HEK293 (cell line): ENCODE results near the gene RTL9.
A peak's percentile ranks its signal among the peaks of the same experiment; 100 is the strongest.

Source experiments
- BCL11B ChIP-seq: fragments of 450-650 bp; formaldehyde crosslinking; IDR thresholded peaks from 2 replicates; pipeline ENCODE4 v1.5.1; 2016; ENCODE audit warnings: low read depth, missing biosample characterization, missing genetic modification characterization
- HOXA7 ChIP-seq: sonication (generic); formaldehyde crosslinking; IDR thresholded peaks from 2 replicates; pipeline ENCODE4 v1.8.1; 2022; ENCODE audit warnings: missing genetic modification reagents, borderline replicate concordance
- IKZF3 ChIP-seq: fragments of 450-650 bp; IDR thresholded peaks from 2 replicates; pipeline ENCODE4 v1.5.0; 2018; ENCODE audit warnings: missing biosample characterization, mild to moderate bottlenecking, missing genetic modification characterization, moderate library complexity
- KLF1 ChIP-seq: fragments of 450-650 bp; formaldehyde crosslinking; IDR thresholded peaks from 2 replicates; pipeline ENCODE4 v1.5.1; 2016; ENCODE audit warnings: missing biosample characterization, missing genetic modification characterization
- KLF7 ChIP-seq: fragments of 450-650 bp; formaldehyde crosslinking; IDR thresholded peaks from 2 replicates; pipeline ENCODE4 v1.5.1; 2016; ENCODE audit warnings: missing biosample characterization, missing genetic modification characterization, borderline replicate concordance
- ZIC2 ChIP-seq: fragments of 450-650 bp; formaldehyde crosslinking; IDR thresholded peaks from 2 replicates; pipeline ENCODE4 v1.5.1; 2016; ENCODE audit warnings: missing biosample characterization, missing genetic modification characterization
- ZNF114 ChIP-seq: fragments of 450-650 bp; formaldehyde crosslinking; IDR thresholded peaks from 2 replicates; pipeline ENCODE4 v1.5.0; 2017; ENCODE audit warnings: missing biosample characterization, missing genetic modification characterization
- ZNF211 ChIP-seq: fragments of 450-650 bp; formaldehyde crosslinking; IDR thresholded peaks from 2 replicates; pipeline ENCODE4 v1.5.1; 2016; ENCODE audit warnings: low read depth, missing biosample characterization, missing genetic modification characterization
- ZNF350 ChIP-seq: fragments of 450-650 bp; formaldehyde crosslinking; IDR thresholded peaks from 2 replicates; pipeline ENCODE4 v1.5.0; 2017; ENCODE audit warnings: missing biosample characterization, mild to moderate bottlenecking, missing genetic modification characterization
- ZNF501 ChIP-seq: fragments of 450-650 bp; formaldehyde crosslinking; IDR thresholded peaks from 2 replicates; pipeline ENCODE4 v1.5.1; 2016; ENCODE audit warnings: missing biosample characterization, missing genetic modification characterization
- ZNF548 ChIP-seq: fragments of 450-650 bp; formaldehyde crosslinking; IDR thresholded peaks from 2 replicates; pipeline ENCODE4 v1.5.1; 2016; ENCODE audit warnings: missing biosample characterization, missing genetic modification characterization
- ZNF585B ChIP-seq: fragments of 450-650 bp; formaldehyde crosslinking; IDR thresholded peaks from 2 replicates; pipeline ENCODE4 v1.5.1; 2016; ENCODE audit warnings: missing biosample characterization, missing genetic modification characterization
- ZNF624 ChIP-seq: fragments of 450-650 bp; formaldehyde crosslinking; IDR thresholded peaks from 2 replicates; pipeline ENCODE4 v1.5.1; 2017; ENCODE audit warnings: missing biosample characterization, missing genetic modification characterization
- ZNF654 ChIP-seq: fragments of 450-650 bp; formaldehyde crosslinking; IDR thresholded peaks from 2 replicates; pipeline ENCODE4 v1.5.1; 2016; ENCODE audit warnings: low read depth, missing biosample characterization, missing genetic modification characterization
- ZNF843 ChIP-seq: fragments of 450-650 bp; formaldehyde crosslinking; IDR thresholded peaks from 2 replicates; pipeline ENCODE4 v1.5.1; 2016; ENCODE audit warnings: missing biosample characterization, missing genetic modification characterization
- ZSCAN30 ChIP-seq: fragments of 450-650 bp; IDR thresholded peaks from 2 replicates; pipeline ENCODE4 v1.5.1; 2018; ENCODE audit warnings: missing biosample characterization, mild to moderate bottlenecking, missing genetic modification characterization, moderate library complexity
- TF ChIP-seq, protein P1 (sequence below): fragments of 450-650 bp; formaldehyde crosslinking; IDR thresholded peaks from 2 replicates; pipeline ENCODE4 v1.5.1; 2016; ENCODE audit warnings: missing biosample characterization, missing genetic modification characterization
- TF ChIP-seq, protein P2 (sequence below): fragments of 450-650 bp; formaldehyde crosslinking; IDR thresholded peaks from 2 replicates; pipeline ENCODE4 v1.5.1; 2016; ENCODE audit warnings: missing biosample characterization, missing genetic modification characterization
- TF ChIP-seq, protein P3 (sequence below): fragments of 450-650 bp; formaldehyde crosslinking; IDR thresholded peaks from 2 replicates; pipeline ENCODE4 v1.5.1; 2016; ENCODE audit warnings: missing biosample characterization, missing genetic modification characterization
- TF ChIP-seq, protein P4 (sequence below): fragments of 450-650 bp; formaldehyde crosslinking; IDR thresholded peaks from 2 replicates; pipeline ENCODE4 v1.5.1; 2017; ENCODE audit warnings: missing biosample characterization, missing genetic modification characterization
- TF ChIP-seq, protein P5 (sequence below): fragments of 450-650 bp; formaldehyde crosslinking; conservative IDR thresholded peaks from 2 replicates; pipeline ENCODE4 v1.5.1; 2016; ENCODE audit warnings: low read depth, missing biosample characterization, missing genetic modification characterization
- TF ChIP-seq, protein P6 (sequence below): fragments of 450-650 bp; formaldehyde crosslinking; IDR thresholded peaks from 2 replicates; pipeline ENCODE4 v1.5.1; 2016; ENCODE audit warnings: missing biosample characterization, missing genetic modification characterization
- TF ChIP-seq, protein P7 (sequence below): fragments of 450-650 bp; formaldehyde crosslinking; conservative IDR thresholded peaks from 2 replicates; pipeline ENCODE4 v1.5.1; 2016; ENCODE audit warnings: low read depth, missing biosample characterization, missing genetic modification characterization

RTL9 gene

DNA sequence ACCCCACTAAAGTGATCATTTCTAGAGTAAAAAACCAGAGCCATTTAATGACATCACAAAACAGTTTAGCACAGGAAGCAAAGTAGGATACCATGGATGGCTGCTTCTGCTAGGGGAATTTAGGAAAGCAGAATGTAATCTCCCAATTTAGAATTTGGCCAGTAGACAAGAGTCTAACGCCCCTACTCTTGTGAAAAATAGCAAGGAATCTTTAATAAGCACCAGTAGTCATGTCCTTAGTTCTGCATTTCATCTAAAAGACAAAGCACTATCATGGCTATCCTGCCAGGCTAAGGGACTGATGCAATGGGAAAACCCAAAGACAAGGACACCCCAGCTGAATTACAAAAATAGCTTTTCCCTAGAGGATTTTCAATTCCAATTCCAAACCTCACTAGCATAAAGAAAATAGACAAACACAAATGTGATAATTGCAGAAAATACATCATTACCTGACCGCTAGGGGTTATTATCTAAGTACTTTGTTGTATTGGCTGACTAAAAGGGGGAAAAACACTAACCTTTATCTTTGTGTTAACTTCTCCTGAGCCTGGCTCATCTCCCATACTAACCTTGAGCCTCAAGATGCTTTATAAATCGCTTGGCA, 38.2 kb upstream of the RTL9 start (continued):
- no peak for TF ChIP-seq ZNF114 (tag by site-specific recombination)
- TF ChIP-seq IKZF3 (tag by site-specific recombination) = no peak
- TF ChIP-seq KLF7 (tag by site-specific recombination) = no peak
- no peak for TF ChIP-seq ZIC2 (tag by site-specific recombination)
- TF ChIP-seq, protein P1, sequence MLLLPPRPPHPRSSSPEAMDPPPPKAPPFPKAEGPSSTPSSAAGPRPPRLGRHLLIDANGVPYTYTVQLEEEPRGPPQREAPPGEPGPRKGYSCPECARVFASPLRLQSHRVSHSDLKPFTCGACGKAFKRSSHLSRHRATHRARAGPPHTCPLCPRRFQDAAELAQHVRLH (tag by site-specific recombination) = no peak
- TF ChIP-seq ZNF350 (tag by site-specific recombination) = no peak
- TF ChIP-seq ZNF548 (tag by site-specific recombination) = no peak
- TF ChIP-seq, protein P2, sequence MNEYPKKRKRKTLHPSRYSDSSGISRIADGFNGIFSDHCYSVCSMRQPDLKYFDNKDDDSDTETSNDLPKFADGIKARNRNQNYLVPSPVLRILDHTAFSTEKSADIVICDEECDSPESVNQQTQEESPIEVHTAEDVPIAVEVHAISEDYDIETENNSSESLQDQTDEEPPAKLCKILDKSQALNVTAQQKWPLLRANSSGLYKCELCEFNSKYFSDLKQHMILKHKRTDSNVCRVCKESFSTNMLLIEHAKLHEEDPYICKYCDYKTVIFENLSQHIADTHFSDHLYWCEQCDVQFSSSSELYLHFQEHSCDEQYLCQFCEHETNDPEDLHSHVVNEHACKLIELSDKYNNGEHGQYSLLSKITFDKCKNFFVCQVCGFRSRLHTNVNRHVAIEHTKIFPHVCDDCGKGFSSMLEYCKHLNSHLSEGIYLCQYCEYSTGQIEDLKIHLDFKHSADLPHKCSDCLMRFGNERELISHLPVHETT (tag by site-specific recombination) = no peak
- TF ChIP-seq, protein P3, sequence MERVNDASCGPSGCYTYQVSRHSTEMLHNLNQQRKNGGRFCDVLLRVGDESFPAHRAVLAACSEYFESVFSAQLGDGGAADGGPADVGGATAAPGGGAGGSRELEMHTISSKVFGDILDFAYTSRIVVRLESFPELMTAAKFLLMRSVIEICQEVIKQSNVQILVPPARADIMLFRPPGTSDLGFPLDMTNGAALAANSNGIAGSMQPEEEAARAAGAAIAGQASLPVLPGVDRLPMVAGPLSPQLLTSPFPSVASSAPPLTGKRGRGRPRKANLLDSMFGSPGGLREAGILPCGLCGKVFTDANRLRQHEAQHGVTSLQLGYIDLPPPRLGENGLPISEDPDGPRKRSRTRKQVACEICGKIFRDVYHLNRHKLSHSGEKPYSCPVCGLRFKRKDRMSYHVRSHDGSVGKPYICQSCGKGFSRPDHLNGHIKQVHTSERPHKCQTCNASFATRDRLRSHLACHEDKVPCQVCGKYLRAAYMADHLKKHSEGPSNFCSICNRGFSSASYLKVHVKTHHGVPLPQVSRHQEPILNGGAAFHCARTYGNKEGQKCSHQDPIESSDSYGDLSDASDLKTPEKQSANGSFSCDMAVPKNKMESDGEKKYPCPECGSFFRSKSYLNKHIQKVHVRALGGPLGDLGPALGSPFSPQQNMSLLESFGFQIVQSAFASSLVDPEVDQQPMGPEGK (tag by site-specific recombination) = no peak
- TF ChIP-seq, protein P4, sequence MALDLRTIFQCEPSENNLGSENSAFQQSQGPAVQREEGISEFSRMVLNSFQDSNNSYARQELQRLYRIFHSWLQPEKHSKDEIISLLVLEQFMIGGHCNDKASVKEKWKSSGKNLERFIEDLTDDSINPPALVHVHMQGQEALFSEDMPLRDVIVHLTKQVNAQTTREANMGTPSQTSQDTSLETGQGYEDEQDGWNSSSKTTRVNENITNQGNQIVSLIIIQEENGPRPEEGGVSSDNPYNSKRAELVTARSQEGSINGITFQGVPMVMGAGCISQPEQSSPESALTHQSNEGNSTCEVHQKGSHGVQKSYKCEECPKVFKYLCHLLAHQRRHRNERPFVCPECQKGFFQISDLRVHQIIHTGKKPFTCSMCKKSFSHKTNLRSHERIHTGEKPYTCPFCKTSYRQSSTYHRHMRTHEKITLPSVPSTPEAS (tag by site-specific recombination) = no peak
- TF ChIP-seq, protein P5, sequence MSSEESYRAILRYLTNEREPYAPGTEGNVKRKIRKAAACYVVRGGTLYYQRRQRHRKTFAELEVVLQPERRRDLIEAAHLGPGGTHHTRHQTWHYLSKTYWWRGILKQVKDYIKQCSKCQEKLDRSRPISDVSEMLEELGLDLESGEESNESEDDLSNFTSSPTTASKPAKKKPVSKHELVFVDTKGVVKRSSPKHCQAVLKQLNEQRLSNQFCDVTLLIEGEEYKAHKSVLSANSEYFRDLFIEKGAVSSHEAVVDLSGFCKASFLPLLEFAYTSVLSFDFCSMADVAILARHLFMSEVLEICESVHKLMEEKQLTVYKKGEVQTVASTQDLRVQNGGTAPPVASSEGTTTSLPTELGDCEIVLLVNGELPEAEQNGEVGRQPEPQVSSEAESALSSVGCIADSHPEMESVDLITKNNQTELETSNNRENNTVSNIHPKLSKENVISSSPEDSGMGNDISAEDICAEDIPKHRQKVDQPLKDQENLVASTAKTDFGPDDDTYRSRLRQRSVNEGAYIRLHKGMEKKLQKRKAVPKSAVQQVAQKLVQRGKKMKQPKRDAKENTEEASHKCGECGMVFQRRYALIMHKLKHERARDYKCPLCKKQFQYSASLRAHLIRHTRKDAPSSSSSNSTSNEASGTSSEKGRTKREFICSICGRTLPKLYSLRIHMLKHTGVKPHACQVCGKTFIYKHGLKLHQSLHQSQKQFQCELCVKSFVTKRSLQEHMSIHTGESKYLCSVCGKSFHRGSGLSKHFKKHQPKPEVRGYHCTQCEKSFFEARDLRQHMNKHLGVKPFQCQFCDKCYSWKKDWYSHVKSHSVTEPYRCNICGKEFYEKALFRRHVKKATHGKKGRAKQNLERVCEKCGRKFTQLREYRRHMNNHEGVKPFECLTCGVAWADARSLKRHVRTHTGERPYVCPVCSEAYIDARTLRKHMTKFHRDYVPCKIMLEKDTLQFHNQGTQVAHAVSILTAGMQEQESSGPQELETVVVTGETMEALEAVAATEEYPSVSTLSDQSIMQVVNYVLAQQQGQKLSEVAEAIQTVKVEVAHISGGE (tag by site-specific recombination) = no peak
- no peak for TF ChIP-seq ZNF585B (tag by site-specific recombination)
- no peak for TF ChIP-seq HOXA7
- no peak for TF ChIP-seq BCL11B (tag by site-specific recombination)
- no peak for TF ChIP-seq KLF1 (tag by site-specific recombination)
- TF ChIP-seq ZSCAN30 (tag by site-specific recombination) = no peak
- TF ChIP-seq ZNF654 = no peak
- peak; percentile 42; the same call in 1 of the 2 replicates for TF ChIP-seq ZNF843 (tag by site-specific recombination)
- TF ChIP-seq ZNF624 (tag by site-specific recombination) = no peak
- TF ChIP-seq ZNF211 (tag by site-specific recombination) = no peak
- TF ChIP-seq, protein P6, sequence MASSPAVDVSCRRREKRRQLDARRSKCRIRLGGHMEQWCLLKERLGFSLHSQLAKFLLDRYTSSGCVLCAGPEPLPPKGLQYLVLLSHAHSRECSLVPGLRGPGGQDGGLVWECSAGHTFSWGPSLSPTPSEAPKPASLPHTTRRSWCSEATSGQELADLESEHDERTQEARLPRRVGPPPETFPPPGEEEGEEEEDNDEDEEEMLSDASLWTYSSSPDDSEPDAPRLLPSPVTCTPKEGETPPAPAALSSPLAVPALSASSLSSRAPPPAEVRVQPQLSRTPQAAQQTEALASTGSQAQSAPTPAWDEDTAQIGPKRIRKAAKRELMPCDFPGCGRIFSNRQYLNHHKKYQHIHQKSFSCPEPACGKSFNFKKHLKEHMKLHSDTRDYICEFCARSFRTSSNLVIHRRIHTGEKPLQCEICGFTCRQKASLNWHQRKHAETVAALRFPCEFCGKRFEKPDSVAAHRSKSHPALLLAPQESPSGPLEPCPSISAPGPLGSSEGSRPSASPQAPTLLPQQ (tag by site-specific recombination) = no peak
- TF ChIP-seq ZNF501 (tag by site-specific recombination) = no peak
- TF ChIP-seq, protein P7, sequence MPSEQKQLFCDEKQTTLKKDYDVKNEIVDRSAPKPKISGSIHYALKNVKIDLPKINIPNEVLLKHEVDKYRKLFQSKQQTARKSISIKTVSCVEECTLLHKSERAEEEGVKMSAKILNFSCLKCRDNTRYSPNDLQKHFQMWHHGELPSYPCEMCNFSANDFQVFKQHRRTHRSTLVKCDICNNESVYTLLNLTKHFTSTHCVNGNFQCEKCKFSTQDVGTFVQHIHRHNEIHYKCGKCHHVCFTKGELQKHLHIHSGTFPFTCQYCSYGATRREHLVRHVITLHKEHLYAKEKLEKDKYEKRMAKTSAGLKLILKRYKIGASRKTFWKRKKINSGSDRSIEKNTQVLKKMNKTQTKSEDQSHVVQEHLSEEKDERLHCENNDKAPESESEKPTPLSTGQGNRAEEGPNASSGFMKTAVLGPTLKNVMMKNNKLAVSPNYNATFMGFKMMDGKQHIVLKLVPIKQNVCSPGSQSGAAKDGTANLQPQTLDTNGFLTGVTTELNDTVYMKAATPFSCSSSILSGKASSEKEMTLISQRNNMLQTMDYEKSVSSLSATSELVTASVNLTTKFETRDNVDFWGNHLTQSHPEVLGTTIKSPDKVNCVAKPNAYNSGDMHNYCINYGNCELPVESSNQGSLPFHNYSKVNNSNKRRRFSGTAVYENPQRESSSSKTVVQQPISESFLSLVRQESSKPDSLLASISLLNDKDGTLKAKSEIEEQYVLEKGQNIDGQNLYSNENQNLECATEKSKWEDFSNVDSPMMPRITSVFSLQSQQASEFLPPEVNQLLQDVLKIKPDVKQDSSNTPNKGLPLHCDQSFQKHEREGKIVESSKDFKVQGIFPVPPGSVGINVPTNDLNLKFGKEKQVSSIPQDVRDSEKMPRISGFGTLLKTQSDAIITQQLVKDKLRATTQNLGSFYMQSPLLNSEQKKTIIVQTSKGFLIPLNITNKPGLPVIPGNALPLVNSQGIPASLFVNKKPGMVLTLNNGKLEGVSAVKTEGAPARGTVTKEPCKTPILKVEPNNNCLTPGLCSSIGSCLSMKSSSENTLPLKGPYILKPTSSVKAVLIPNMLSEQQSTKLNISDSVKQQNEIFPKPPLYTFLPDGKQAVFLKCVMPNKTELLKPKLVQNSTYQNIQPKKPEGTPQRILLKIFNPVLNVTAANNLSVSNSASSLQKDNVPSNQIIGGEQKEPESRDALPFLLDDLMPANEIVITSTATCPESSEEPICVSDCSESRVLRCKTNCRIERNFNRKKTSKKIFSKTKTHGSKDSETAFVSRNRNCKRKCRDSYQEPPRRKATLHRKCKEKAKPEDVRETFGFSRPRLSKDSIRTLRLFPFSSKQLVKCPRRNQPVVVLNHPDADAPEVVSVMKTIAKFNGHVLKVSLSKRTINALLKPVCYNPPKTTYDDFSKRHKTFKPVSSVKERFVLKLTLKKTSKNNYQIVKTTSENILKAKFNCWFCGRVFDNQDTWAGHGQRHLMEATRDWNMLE (tag by site-specific recombination) = no peak
